ENCODE measurements around the gene CYP2W1.
A peak's percentile ranks its signal among the peaks of the same experiment; 100 is the strongest.

CYP2W1 gene

GRCh38 chr7:946256-946996 is 36.6 kb upstream of the CYP2W1 start:
- Histone ChIP-seq H3K4me3 (ENCODE audit: low read depth, low read length) (no peak overlapping the region), H3K79me2 (peaks cover 35% of the 10 kb centered on the region), H3K4me2 (ENCODE audit: low read length) (no peak overlapping the region), H3K4me1 (peaks cover 12% of the 10 kb centered on the region), H3K9ac (no peak overlapping the region), H3K27me3 (ENCODE audit: control insufficient read depth, insufficient read depth, low read length) (no peaks in the 10 kb centered on the region), H3K36me3 (ENCODE audit: control insufficient read depth, insufficient read depth, low read length) (no peaks in the 10 kb centered on the region), H2AFZ (peak overlapping the region; percentile 92), H3K9me3 (ENCODE audit: control insufficient read depth, low read length) (no peaks in the 10 kb centered on the region), H3K27ac (peak overlapping the region; percentile 96)
- TF ChIP-seq CTCF (IDR thresholded peaks at IDR 0.05) = no peak

- TF ChIP-seq CTCF (IDR thresholded peaks at IDR 0.05) = no peak
- Histone ChIP-seq H3K4me2 (ENCODE audit: low read length) (no peak overlapping the region), H3K27me3 (ENCODE audit: control insufficient read depth, insufficient read depth, low read length) (no peaks in the 10 kb centered on the region), H3K79me2 (peaks cover 43% of the 10 kb centered on the region), H3K4me3 (ENCODE audit: low read depth, low read length) (no peak overlapping the region), H3K9me3 (ENCODE audit: control insufficient read depth, low read length) (no peaks in the 10 kb centered on the region), H3K27ac (no peak overlapping the region), H3K4me1 (peaks cover 12% of the 10 kb centered on the region), H3K9ac (no peak overlapping the region), H2AFZ (no peak overlapping the region), H3K36me3 (ENCODE audit: control insufficient read depth, insufficient read depth, low read length) (no peaks in the 10 kb centered on the region)
These were observed 35.4 kb upstream of the CYP2W1 start for GRCh38 chr7:947391-948210.

GRCh38 chr7:949021-949934 is 33.7 kb upstream of the CYP2W1 start:
- no peak for TF ChIP-seq CTCF (IDR thresholded peaks at IDR 0.05)
- Histone ChIP-seq H3K27ac (no peak overlapping the region), H3K9ac (no peak overlapping the region), H3K4me1 (peaks cover 21% of the 10 kb centered on the region), H3K36me3 (ENCODE audit: control insufficient read depth, insufficient read depth, low read length) (no peaks in the 10 kb centered on the region), H3K9me3 (ENCODE audit: control insufficient read depth, low read length) (no peaks in the 10 kb centered on the region), H3K79me2 (peaks cover 50% of the 10 kb centered on the region), H3K4me2 (ENCODE audit: low read length) (no peak overlapping the region), H3K27me3 (ENCODE audit: control insufficient read depth, insufficient read depth, low read length) (no peaks in the 10 kb centered on the region), H2AFZ (no peak overlapping the region), H3K4me3 (ENCODE audit: low read depth, low read length) (no peak overlapping the region)

GRCh38 chr7:951881-952547 is 31.0 kb upstream of the CYP2W1 start:
- Histone ChIP-seq H3K4me3 (ENCODE audit: low read depth, low read length) (no peak overlapping the region), H3K79me2 (peaks cover 44% of the 10 kb centered on the region), H3K36me3 (ENCODE audit: control insufficient read depth, insufficient read depth, low read length) (no peaks in the 10 kb centered on the region), H3K4me1 (peaks cover 10% of the 10 kb centered on the region), H2AFZ (no peak overlapping the region), H3K27me3 (ENCODE audit: control insufficient read depth, insufficient read depth, low read length) (no peaks in the 10 kb centered on the region), H3K27ac (no peak overlapping the region), H3K9ac (no peak overlapping the region), H3K9me3 (ENCODE audit: control insufficient read depth, low read length) (no peaks in the 10 kb centered on the region), H3K4me2 (ENCODE audit: low read length) (no peak overlapping the region)
- no peak for TF ChIP-seq CTCF (IDR thresholded peaks at IDR 0.05)
